GM12875 (cell line): ENCODE results near the gene MTMR12.

ENCODE experiments used
- H3K4me3 ChIP-seq: one replicate; pipeline ENCODE4 v1.5.1; 2011; ENCODE audit warnings: low read depth, low read length, control low read depth
- TF ChIP-seq, protein P1 (sequence below): IDR thresholded peaks from 2 replicates; pipeline ENCODE4 v1.5.1; 2011; ENCODE audit warnings: low read depth, mild to moderate bottlenecking, control low read depth, inconsistent platforms, low read length, moderate library complexity, borderline replicate concordance; ENCODE audit not compliant: insufficient read depth

MTMR12 gene

DNA sequence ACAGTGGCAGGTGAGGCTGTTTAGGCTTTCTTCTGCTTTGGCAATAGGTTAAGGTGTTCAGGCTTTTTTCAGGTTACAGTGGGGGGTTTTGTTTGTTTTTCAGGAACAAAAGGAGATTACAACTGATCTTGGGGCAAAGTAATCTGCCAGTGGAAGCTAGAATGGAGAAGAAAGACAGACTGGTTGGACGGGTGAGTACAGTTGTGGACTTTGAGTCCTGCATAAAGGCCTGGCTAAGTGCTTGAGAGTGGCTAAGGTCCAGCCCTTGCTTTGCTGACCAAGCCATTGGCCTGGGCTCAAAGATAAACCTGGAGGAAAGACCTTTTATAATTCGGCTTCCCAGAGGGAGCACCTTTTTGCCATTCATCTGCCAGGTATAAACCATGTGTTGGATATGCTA is 63.1 kb downstream of the MTMR12 start:
- TF ChIP-seq, protein P1, sequence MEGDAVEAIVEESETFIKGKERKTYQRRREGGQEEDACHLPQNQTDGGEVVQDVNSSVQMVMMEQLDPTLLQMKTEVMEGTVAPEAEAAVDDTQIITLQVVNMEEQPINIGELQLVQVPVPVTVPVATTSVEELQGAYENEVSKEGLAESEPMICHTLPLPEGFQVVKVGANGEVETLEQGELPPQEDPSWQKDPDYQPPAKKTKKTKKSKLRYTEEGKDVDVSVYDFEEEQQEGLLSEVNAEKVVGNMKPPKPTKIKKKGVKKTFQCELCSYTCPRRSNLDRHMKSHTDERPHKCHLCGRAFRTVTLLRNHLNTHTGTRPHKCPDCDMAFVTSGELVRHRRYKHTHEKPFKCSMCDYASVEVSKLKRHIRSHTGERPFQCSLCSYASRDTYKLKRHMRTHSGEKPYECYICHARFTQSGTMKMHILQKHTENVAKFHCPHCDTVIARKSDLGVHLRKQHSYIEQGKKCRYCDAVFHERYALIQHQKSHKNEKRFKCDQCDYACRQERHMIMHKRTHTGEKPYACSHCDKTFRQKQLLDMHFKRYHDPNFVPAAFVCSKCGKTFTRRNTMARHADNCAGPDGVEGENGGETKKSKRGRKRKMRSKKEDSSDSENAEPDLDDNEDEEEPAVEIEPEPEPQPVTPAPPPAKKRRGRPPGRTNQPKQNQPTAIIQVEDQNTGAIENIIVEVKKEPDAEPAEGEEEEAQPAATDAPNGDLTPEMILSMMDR = no peak
- H3K4me3 ChIP-seq = no peak overlapping the region

DNA sequence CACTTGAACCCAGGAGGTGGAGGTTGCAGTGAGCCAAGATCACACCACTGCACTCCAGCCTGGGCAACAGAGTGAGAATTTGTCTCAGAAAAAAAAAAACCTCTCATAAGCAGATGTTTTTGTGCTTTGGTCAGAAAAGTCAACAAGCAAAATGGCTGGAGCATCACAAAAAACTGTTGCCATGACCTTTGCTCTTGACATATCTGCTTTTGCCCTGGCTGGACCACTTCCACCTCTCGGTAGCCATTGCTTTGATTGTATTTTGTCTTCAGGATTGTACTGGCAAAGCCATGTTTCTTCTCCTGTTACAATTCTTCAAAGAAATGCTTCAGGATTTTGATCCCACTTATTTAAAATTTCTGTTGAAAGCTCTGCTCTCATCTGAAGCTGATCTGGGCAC is 67.0 kb downstream of the MTMR12 start:
- no peak overlapping the region for H3K4me3 ChIP-seq
- TF ChIP-seq, protein P1 = no peak

DNA sequence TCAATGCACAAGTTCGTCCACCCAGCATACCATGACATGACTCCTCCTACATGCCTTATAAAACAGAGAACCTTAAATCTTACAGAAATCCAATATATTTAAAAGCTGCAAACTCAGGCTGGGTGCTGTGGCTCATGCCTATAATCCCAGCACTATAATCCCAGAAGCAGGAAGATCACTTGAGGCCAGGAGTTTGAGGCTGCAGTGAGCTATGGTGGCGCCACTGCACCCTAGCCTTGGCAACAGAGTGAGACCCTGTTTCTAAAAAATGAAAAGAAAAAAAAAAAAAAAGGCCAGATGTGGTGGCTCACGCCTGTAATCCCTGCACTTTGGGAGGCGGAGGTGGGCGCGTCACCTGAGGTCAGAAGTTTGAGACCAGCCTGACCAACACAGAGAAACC is 68.7 kb downstream of the MTMR12 start:
- H3K4me3 ChIP-seq = no peak overlapping the region
- TF ChIP-seq, protein P1 = no peak

DNA sequence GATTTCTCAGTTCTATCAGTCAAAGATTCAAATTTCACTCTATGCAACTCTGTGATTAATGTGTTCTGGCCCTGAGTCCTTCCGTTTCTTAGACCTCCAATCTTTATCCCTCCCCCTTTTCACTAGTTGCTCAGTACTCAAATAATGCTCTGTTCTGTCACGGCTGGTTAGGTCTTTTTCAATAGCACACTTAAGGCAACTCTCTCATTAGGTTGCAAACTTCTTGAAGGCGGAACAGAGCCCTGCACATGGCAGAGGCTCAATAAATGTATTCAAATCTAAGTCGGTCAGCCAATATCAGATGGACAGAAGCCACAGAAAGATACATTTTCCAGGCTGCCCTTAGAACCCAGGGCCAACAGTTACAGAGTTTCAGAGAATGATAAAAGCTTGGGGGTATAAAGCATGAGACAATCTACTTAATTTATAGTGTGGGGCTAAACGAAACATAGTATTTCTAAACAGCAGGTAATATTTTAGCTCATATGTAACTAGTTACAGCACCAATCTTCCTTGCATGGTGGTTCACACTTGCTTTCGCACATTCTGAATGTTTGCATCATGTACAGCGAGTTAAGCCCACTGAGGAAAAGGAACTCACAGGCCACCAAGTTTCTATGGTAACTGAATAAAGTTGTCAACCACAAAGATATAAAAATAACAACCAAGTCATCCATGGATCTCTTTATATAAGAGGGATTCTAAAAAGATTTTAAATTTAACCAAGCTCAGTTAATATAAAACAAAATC is 71.5 kb downstream of the MTMR12 start:
- TF ChIP-seq, protein P1 = no peak
- H3K4me3 ChIP-seq = no peak overlapping the region

DNA sequence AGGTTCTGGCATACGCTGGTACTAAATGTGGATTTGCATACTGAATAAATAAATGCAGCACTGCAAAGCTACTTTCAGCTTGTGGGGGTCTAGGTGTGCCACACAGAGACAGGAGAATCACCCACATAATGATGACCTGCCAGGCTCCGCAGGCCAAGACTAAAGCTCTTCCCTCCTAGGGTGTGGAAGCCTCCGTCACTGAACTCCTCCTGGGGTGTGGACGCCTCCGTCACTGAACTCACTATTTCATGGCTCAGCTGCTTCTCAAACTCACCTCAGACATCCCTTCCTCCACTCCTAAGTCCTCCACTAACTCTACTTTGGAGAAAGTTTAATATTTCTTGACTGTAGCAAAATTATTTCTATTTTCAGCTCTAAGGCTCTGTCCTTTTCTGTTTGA is 73.4 kb downstream of the MTMR12 start:
- TF ChIP-seq, protein P1 = no peak
- no peak overlapping the region for H3K4me3 ChIP-seq

DNA sequence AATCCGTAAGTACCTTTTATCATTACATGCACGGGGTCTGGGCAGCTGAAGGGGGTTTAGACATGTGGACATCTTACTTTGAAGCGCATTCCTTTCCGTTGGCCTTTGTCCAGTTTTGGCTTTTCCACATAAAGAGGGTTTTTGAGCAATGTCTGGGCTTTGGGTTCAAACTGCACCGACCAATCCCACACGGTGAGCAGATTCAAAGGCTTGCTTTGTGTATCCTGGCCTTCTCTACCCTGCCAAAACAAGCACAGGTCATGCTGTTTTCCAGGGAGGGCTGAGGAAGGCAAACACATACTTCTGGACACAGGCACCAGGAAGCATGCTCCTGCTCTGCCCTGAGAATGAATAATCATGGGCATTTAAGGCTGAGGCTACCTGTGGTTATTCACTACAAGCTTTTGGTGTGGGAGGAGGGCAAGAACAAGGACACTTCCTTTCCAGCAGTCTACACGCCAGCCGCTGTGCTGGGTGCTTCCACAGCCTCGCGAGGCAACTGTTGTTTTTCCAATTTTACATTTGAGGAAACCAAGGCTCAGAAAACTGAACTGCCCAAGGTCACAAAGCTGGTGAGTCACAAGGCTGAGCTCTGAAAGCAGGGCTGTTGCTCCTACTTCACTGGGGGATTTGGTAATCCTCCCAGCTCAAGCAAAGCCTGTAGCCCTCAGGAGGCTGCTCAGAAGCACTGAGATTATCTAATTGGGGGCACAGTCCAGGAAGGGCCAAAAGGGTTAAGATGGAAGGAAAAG is 78.9 kb downstream of the MTMR12 start:
- H3K4me3 ChIP-seq = no peak overlapping the region
- TF ChIP-seq, protein P1 = no peak

DNA sequence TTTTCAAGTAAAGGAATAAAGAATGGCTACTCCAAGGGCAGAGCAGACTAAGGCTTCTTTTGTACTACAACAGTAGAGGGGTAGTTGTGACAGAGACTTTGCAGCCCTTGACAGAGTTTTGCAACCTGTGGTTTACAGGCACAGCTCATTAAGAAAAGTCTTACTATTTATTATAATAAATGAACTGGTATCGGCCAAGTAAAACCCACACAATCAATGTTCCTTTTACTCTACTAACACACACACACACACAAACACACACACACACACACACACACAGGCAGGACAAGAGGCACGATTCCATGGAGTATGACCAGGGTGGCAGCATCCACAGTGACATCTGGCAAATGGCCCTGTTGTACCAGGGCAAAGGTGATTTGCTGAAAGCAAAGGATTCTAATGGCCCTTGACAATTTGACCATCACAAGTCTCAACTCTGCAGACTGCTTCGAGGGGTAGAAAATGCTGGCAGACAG is 79.5 kb downstream of the MTMR12 start:
- TF ChIP-seq, protein P1 = no peak
- H3K4me3 ChIP-seq = no peak overlapping the region
